Endodermal cell (in vitro differentiated cells): ENCODE results near the gene A4GNT. TPM values are rescaled to one million over a fixed set of nuclear protein-coding genes. Genes with fewer than 3 reads are reported as not detected.

Source experiments
- DNase-seq: peaks from one replicate; pipeline ENCODE4 v3.0.0-alpha.2; 2017
- H3K27ac ChIP-seq: 2 replicates; pipeline ENCODE4 v1.5.1; 2013; ENCODE audit warnings: mild to moderate bottlenecking, low read depth, low read length, moderate library complexity
- H3K27me3 ChIP-seq: 2 replicates; pipeline ENCODE4 v1.6.1; 2013; ENCODE audit warnings: mild to moderate bottlenecking, low read length, moderate library complexity; ENCODE audit not compliant: insufficient read depth, control insufficient read depth, poor library complexity, severe bottlenecking
- H3K36me3 ChIP-seq: 2 replicates; pipeline ENCODE4 v1.7.0; 2013; ENCODE audit warnings: mild to moderate bottlenecking, low read length, moderate library complexity; ENCODE audit not compliant: control insufficient read depth, insufficient read depth
- H3K4me1 ChIP-seq: one replicate; pipeline ENCODE4 v1.7.0; 2013; ENCODE audit warnings: low read length; ENCODE audit not compliant: control insufficient read depth, insufficient read depth
- H3K4me3 ChIP-seq: 2 replicates; pipeline ENCODE4 v1.5.1; 2013; ENCODE audit warnings: mild to moderate bottlenecking, low read length, moderate library complexity
- H3K9ac ChIP-seq: 2 replicates; pipeline ENCODE4 v1.6.1; 2013; ENCODE audit warnings: mild to moderate bottlenecking, low read length, moderate library complexity; ENCODE audit not compliant: poor library complexity, severe bottlenecking; ENCODE audit errors: extremely low read depth
- H3K9me3 ChIP-seq: 2 replicates; pipeline ENCODE4 v1.6.1; 2013; ENCODE audit warnings: mild to moderate bottlenecking, low read length, moderate library complexity; ENCODE audit not compliant: control insufficient read depth
- H3K27ac Mint-ChIP-seq: 2 replicates; pipeline ENCODE4 v1.8.0; 2020; ENCODE audit warnings: mixed read lengths
- H3K27me3 Mint-ChIP-seq: 2 replicates; pipeline ENCODE4 v1.8.0; 2021; ENCODE audit warnings: mild to moderate bottlenecking, mixed read lengths; ENCODE audit not compliant: insufficient read depth
- H3K36me3 Mint-ChIP-seq: 2 replicates; pipeline ENCODE4 v1.8.0; 2020; ENCODE audit warnings: low read depth, mixed read lengths
- H3K4me1 Mint-ChIP-seq: 2 replicates; pipeline ENCODE4 v1.8.0; 2020; ENCODE audit warnings: mixed read lengths
- H3K4me3 Mint-ChIP-seq: 2 replicates; pipeline ENCODE4 v1.8.0; 2020; ENCODE audit warnings: mild to moderate bottlenecking, moderate library complexity, mixed read lengths
- H3K9me3 Mint-ChIP-seq: 2 replicates; pipeline ENCODE4 v1.8.0; 2020; ENCODE audit warnings: mild to moderate bottlenecking, mixed read lengths
- WGBS, 2 experiments: methylation state at CpG; one replicate each; pipeline versions ENCODE4 v1.1.5 to v1.1.7; 2013; ENCODE audit warnings: missing lambda C conversion rate in 2 of 2, mixed read lengths in 1 of 2; ENCODE audit not compliant: insufficient coverage in 1 of 2, insufficient read length in 1 of 2; 5-methylcytosine and 5-hydroxymethylcytosine counted together
- total RNA-seq, 2 donors: library from RNA; stranded (reverse); fragmentation: NEBNext Ultra II Directional in 1 of 2; extraction: Animal tissue kit (Norgen Biotek cat#: 25700) in 1 of 2; gene quantifications; 2 replicates in 1 of 2; 3 replicates in 1 of 2; pipeline ENCODE4 v1.2.1, GENCODE V29; 2021
- TF ChIP-seq, protein P1 (sequence below): fragments of 200-600 bp; sonication (generic); conservative IDR thresholded peaks from 2 replicates; pipeline ENCODE4 v1.5.0; 2021; ENCODE audit warnings: antibody characterized with exemption, mild to moderate bottlenecking

Gene A4GNT
- total RNA-seq, 2 donors from 2014 or later: not detected

GRCh38 chr3:138078096-138078495 is 54.1 kb downstream of the A4GNT start:
- peaks cover 13% of the 10 kb centered on the region for H3K4me1 Mint-ChIP-seq
- no peaks in the 10 kb centered on the region for H3K27me3 Mint-ChIP-seq
- Histone ChIP-seq H3K4me3 (no peak overlapping the region), H3K4me1 (peaks cover 4% of the 10 kb centered on the region), H3K36me3 (peaks cover 73% of the 10 kb centered on the region), H3K27ac (no peak overlapping the region), H3K27me3 (no peaks in the 10 kb centered on the region), H3K9ac (no peak overlapping the region), H3K9me3 (no peaks in the 10 kb centered on the region)
- 93 to 100% methylated on average over 2 to 4 of the region's 4 CpGs for WGBS, 2 experiments
- H3K4me3 Mint-ChIP-seq: no peak overlapping the region
- H3K27ac Mint-ChIP-seq: no peak overlapping the region
- no peak for DNase-seq
- H3K36me3 Mint-ChIP-seq: peaks cover 76% of the 10 kb centered on the region
- TF ChIP-seq, protein P1, sequence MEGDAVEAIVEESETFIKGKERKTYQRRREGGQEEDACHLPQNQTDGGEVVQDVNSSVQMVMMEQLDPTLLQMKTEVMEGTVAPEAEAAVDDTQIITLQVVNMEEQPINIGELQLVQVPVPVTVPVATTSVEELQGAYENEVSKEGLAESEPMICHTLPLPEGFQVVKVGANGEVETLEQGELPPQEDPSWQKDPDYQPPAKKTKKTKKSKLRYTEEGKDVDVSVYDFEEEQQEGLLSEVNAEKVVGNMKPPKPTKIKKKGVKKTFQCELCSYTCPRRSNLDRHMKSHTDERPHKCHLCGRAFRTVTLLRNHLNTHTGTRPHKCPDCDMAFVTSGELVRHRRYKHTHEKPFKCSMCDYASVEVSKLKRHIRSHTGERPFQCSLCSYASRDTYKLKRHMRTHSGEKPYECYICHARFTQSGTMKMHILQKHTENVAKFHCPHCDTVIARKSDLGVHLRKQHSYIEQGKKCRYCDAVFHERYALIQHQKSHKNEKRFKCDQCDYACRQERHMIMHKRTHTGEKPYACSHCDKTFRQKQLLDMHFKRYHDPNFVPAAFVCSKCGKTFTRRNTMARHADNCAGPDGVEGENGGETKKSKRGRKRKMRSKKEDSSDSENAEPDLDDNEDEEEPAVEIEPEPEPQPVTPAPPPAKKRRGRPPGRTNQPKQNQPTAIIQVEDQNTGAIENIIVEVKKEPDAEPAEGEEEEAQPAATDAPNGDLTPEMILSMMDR: no peak
- no peaks in the 10 kb centered on the region for H3K9me3 Mint-ChIP-seq

Other genes starting within 250 kb of the A4GNT start
- gene CLDN18, start 122.2 kb downstream of the A4GNT start, total RNA-seq: under 1 TPM; 0.13 to 0.27 TPM
- gene DZIP1L, start 16.8 kb downstream of the A4GNT start, total RNA-seq: 10 to 100 TPM; 32.0 to 32.5 TPM
- 10 to 100 TPM; 17.7 to 22.0 TPM for gene DBR1, start 42.5 kb upstream of the A4GNT start, total RNA-seq
- gene ARMC8, start 54.9 kb upstream of the A4GNT start, total RNA-seq: 10 to 100 TPM; 58.6 to 60.4 TPM
- 1 to 10 TPM in 1 of 2 donors, under 1 TPM in 1; 0.40 to 1.3 TPM for gene NME9, start 197.5 kb upstream of the A4GNT start, total RNA-seq
- 10 to 100 TPM; 12.8 to 16.1 TPM for gene MRAS, start 216.2 kb upstream of the A4GNT start, total RNA-seq